Peyer's patch (tissue), 4 donors: Measurements from ENCODE around the gene ADCY7. TPM values are rescaled to one million over a fixed set of nuclear protein-coding genes. Genes with fewer than 3 reads are reported as not detected.

Experiments
- DNase-seq, 3 donors: peaks; one replicate each; pipeline ENCODE4 v3.0.0-alpha.2; 2017 to 2019
- H3K27ac ChIP-seq, 4 donors: fragments of 200-600 bp; sonication (generic); one replicate each; pipeline ENCODE4 v1.5.1; 2016 to 2019
- H3K27me3 ChIP-seq, 2 donors: fragments of 200-600 bp; sonication (generic); one replicate each; pipeline ENCODE4 v1.5.1; 2019
- H3K36me3 ChIP-seq, 3 donors: fragments of 200-600 bp; sonication (generic); one replicate each; pipeline ENCODE4 v1.5.1; 2016 to 2019
- H3K4me1 ChIP-seq, 4 donors: fragments of 200-600 bp; sonication (generic); one replicate each; pipeline ENCODE4 v1.5.1; 2016 to 2019
- H3K4me3 ChIP-seq, 4 donors: fragments of 200-600 bp; sonication (generic); 1 replicate in 3 of 4; 2 replicates in 1 of 4; pipeline ENCODE4 v1.5.1; 2016 to 2019; ENCODE audit warnings: mild to moderate bottlenecking in 1 of 4
- H3K9me3 ChIP-seq, 4 donors: fragments of 200-600 bp; sonication (generic); one replicate each; pipeline ENCODE4 v1.5.1; 2016 to 2019; ENCODE audit warnings: mild to moderate bottlenecking in 1 of 4
- POLR2A ChIP-seq, 2 donors: fragments of 450-650 bp; IDR thresholded peaks; one replicate each; pipeline ENCODE4 v1.5.1; 2017; ENCODE audit warnings: antibody characterized with exemption in 2 of 2, mild to moderate bottlenecking in 2 of 2, moderate library complexity in 2 of 2
- total RNA-seq, 4 donors: library from RNA; depleted of rRNA; stranded (reverse); fragments of >200 nt; gene quantifications; one replicate each; pipeline ENCODE4 v1.1.0, GENCODE V29; 2016
- TF ChIP-seq, protein P1 (sequence below), 6 experiments: fragments of 450-650 bp in 4 of 6; fragments of 200-600 bp in 2 of 6; sonication (generic) in 1 of 6; IDR thresholded peaks; one replicate each; pipeline ENCODE4 v1.5.1; 2017 to 2019; ENCODE audit warnings: antibody characterized with exemption in 6 of 6, mild to moderate bottlenecking in 3 of 6, moderate library complexity in 1 of 6

The ADCY7 gene
- total RNA-seq, 4 donors from 2014 or later = 6.5 to 67.7 (median 21.5) TPM

DNA sequence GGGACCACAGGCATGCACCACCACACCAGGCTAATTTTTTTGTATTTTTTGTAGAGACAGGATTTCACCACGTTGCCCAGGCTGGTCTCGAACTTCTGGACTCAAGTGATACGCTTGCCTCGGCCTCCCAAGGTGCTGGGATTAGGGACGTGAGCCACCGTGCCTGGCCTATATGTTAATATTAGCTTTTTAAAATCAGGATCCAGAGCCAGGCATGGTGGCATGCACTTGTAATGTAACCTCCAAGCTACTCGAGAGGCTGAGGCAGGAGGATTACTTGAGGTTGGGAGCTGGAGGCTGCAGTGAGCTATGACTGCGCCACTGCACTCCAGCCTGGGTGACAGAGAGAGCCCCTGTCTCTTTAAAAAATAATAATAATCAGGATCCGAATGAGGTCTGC is 8.5 kb upstream of the ADCY7 start:
- H3K27me3 ChIP-seq = no peaks in the 10 kb centered on the region
- H3K36me3 ChIP-seq = no peaks in the 10 kb centered on the region
- no peak overlapping the region for H3K4me3 ChIP-seq
- peaks cover 0 to 7% (median 0%) of the 10 kb centered on the region in 4 donors for H3K4me1 ChIP-seq
- DNase-seq = peak in 2 of 3 donors; percentile 11 to 31
- TF ChIP-seq, protein P1, sequence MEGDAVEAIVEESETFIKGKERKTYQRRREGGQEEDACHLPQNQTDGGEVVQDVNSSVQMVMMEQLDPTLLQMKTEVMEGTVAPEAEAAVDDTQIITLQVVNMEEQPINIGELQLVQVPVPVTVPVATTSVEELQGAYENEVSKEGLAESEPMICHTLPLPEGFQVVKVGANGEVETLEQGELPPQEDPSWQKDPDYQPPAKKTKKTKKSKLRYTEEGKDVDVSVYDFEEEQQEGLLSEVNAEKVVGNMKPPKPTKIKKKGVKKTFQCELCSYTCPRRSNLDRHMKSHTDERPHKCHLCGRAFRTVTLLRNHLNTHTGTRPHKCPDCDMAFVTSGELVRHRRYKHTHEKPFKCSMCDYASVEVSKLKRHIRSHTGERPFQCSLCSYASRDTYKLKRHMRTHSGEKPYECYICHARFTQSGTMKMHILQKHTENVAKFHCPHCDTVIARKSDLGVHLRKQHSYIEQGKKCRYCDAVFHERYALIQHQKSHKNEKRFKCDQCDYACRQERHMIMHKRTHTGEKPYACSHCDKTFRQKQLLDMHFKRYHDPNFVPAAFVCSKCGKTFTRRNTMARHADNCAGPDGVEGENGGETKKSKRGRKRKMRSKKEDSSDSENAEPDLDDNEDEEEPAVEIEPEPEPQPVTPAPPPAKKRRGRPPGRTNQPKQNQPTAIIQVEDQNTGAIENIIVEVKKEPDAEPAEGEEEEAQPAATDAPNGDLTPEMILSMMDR (IDR thresholded peaks at IDR 0.05) = no peak
- no peak for TF ChIP-seq POLR2A (IDR thresholded peaks at IDR 0.05)
- no peaks in the 10 kb centered on the region for H3K9me3 ChIP-seq
- no peak overlapping the region for H3K27ac ChIP-seq

DNA sequence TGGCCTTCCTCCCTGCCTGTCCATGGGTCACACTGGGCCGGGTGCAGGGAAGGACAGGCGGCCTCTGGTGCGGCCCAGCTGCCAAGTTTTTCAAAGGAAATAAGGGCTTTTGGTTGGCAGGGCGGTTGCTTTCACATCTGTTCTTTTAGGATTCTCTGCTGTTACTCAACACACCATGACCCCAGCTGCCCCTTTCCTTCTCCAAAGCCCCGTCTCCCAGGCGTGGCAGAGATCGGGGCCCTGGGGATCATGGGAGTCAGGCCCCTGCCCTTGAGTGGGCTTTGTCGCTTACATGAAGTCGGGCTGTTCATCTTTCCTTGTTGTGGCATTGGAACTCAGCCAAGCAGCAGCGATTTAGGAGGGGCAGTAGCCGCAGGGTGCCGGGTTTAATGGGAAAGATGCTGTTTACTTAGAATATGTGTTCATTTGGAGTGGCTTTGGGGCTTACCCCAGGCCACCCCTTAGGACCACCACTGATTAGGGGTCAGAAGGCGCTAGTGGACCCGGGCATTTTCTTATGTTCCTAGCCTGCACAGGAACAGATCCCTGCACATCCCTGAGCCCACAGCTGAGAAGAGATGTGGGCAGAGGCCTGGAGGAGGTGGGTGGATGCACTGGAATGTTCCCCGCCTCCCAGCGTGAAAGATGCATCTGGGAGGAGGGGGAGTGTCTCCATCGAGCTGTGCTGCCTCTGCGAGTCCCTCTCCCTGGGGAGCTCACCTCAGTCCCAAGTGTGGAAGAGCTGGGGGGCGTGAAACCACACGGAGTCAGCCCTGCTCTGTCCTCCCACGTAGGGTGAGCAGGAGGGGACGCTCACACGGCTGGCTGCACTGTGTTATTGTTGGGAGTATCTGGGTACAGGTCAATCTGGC is 6.8 kb upstream of the ADCY7 start:
- Histone ChIP-seq H3K27me3 (no peaks in the 10 kb centered on the region), H3K9me3 (no peaks in the 10 kb centered on the region), H3K36me3 (no peaks in the 10 kb centered on the region), H3K4me3 (no peak overlapping the region), H3K4me1 (peaks cover 0 to 7% (median 0%) of the 10 kb centered on the region in 4 donors), H3K27ac (peak overlapping the region in 2 of 4 donors; percentile 39 to 55)
- no peak for TF ChIP-seq POLR2A (IDR thresholded peaks at IDR 0.05)
- TF ChIP-seq, protein P1 (IDR thresholded peaks at IDR 0.05) = no peak
- peak in 2 of 3 donors; percentile 15 to 50 for DNase-seq

GRCh38 chr16:50260206-50261159 is 5.9 kb upstream of the ADCY7 start:
- Histone ChIP-seq H3K36me3 (no peaks in the 10 kb centered on the region), H3K4me1 (peaks cover 0 to 9% (median 2%) of the 10 kb centered on the region in 4 donors), H3K9me3 (no peaks in the 10 kb centered on the region), H3K4me3 (no peak overlapping the region), H3K27ac (no peak overlapping the region), H3K27me3 (no peaks in the 10 kb centered on the region)
- DNase-seq = peak; percentile 10 to 32 (median 23)
- TF ChIP-seq, protein P1 (IDR thresholded peaks at IDR 0.05) = no peak
- TF ChIP-seq POLR2A (IDR thresholded peaks at IDR 0.05) = no peak

- Histone ChIP-seq H3K4me3 (no peak overlapping the region), H3K36me3 (no peaks in the 10 kb centered on the region), H3K27me3 (no peaks in the 10 kb centered on the region), H3K9me3 (no peaks in the 10 kb centered on the region), H3K27ac (no peak overlapping the region), H3K4me1 (peaks cover 0 to 17% (median 9%) of the 10 kb centered on the region in 4 donors)
- DNase-seq = peak in 2 of 3 donors; percentile 32 to 46
- TF ChIP-seq POLR2A (IDR thresholded peaks at IDR 0.05) = no peak
- TF ChIP-seq, protein P1 (IDR thresholded peaks at IDR 0.05) = no peak
These were observed 5.1 kb upstream of the ADCY7 start for GRCh38 chr16:50261160-50261706.

- Histone ChIP-seq H3K27me3 (no peaks in the 10 kb centered on the region), H3K9me3 (no peaks in the 10 kb centered on the region), H3K27ac (no peak overlapping the region), H3K36me3 (no peaks in the 10 kb centered on the region), H3K4me3 (no peak overlapping the region), H3K4me1 (peaks cover 0 to 22% (median 12%) of the 10 kb centered on the region in 4 donors)
- peak in 2 of 3 donors; percentile 33 to 35 for DNase-seq
- no peak for TF ChIP-seq POLR2A (IDR thresholded peaks at IDR 0.05)
- TF ChIP-seq, protein P1 (IDR thresholded peaks at IDR 0.05) = no peak
These were observed 4.6 kb upstream of the ADCY7 start for GRCh38 chr16:50261707-50262235.
